Measurements from ENCODE around the gene CHN2.

Gene CHN2

DNA sequence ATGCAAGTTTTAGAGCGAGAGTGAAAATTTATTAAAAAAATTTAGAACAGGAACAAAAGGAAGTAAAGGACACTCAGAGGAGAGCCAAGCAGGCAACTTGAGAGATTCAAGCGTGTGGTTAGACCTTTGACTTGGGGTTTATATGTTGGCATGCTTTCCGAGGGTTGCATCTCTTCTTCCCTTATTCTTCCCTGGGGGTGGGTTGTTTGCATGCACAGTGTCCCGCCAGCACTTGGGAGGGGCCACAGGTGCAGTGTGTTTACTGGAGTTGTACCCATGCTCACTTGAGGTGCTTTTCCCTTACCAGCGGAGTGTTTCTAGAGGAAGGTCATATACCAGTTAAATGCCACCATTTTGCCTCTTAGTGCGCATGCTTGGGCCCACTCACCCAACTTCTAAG is 96.3 kb downstream of the CHN2 start:
- no peaks in the 10 kb centered on the region for H3K79me2 ChIP-seq (ENCODE audit: insufficient read depth, low read depth)
- no peak overlapping the region for H2AFZ ChIP-seq (ENCODE audit: low read depth)
- H3K4me3 ChIP-seq (IDR thresholded peaks at IDR 0.05; ENCODE audit: insufficient read depth, low read depth, low read length): no peak overlapping the region
- H3K36me3 ChIP-seq (ENCODE audit: insufficient read depth): no peaks in the 10 kb centered on the region
- H3K27me3 ChIP-seq (ENCODE audit: insufficient read depth, low read depth): no peaks in the 10 kb centered on the region
- no peaks in the 10 kb centered on the region for H4K20me1 ChIP-seq (ENCODE audit: insufficient read depth)
- no peak overlapping the region for H3K27ac ChIP-seq
- no peak overlapping the region for H3K9ac ChIP-seq
- H3K4me1 ChIP-seq (ENCODE audit: low read depth, poor library complexity, severe bottlenecking): peaks cover 18% of the 10 kb centered on the region
- TF ChIP-seq, protein P1, sequence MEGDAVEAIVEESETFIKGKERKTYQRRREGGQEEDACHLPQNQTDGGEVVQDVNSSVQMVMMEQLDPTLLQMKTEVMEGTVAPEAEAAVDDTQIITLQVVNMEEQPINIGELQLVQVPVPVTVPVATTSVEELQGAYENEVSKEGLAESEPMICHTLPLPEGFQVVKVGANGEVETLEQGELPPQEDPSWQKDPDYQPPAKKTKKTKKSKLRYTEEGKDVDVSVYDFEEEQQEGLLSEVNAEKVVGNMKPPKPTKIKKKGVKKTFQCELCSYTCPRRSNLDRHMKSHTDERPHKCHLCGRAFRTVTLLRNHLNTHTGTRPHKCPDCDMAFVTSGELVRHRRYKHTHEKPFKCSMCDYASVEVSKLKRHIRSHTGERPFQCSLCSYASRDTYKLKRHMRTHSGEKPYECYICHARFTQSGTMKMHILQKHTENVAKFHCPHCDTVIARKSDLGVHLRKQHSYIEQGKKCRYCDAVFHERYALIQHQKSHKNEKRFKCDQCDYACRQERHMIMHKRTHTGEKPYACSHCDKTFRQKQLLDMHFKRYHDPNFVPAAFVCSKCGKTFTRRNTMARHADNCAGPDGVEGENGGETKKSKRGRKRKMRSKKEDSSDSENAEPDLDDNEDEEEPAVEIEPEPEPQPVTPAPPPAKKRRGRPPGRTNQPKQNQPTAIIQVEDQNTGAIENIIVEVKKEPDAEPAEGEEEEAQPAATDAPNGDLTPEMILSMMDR (conservative IDR thresholded peaks at IDR 0.05; ENCODE audit: low read depth, low read length): no peak
- H3K4me2 ChIP-seq: no peak overlapping the region

DNA sequence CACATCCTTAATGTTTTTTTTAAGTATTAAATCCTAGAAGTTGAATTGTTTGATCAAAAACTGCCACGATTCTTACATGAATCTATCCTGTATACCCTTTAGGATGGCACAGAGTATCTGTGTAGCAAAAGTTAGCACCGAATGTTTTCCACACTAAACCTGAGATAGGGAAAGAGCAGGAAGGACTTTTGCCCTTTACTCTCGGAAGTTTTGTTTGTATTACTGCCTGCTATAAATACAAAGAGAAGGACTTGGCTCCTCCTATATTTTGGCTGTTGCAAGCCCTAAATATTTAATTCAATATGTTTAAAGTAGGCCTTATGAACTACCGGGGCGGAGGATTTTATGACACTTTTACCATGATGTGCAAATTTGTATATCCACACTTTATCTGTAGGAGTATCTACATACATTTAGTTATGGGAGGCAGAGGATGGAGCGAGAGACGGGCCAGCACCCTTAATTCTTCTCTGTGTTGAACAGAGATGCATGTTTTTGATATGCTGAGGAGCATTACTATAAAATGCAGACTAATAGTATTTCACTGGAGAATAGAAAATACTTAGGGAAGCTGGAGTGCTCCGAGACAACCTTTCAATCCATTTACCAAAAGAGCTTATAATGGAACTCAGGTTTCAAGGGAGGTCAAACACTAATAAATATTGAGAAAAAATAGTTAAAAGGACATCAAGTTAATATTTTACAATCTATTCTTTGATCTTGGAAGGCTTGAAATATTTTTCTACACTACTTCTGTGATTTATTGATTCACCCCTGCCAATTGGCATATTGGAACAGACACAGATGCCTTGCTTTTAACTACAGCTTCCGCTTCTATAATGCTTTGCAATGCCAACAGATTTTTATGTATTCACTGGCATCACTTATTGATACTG is 97.4 kb downstream of the CHN2 start:
- Histone ChIP-seq H3K9ac (no peak overlapping the region), H3K36me3 (ENCODE audit: insufficient read depth) (no peaks in the 10 kb centered on the region), H4K20me1 (ENCODE audit: insufficient read depth) (no peaks in the 10 kb centered on the region), H3K4me1 (ENCODE audit: low read depth, poor library complexity, severe bottlenecking) (peaks cover 8% of the 10 kb centered on the region), H3K4me3 (IDR thresholded peaks at IDR 0.05; ENCODE audit: insufficient read depth, low read depth, low read length) (no peak overlapping the region), H3K27me3 (ENCODE audit: insufficient read depth, low read depth) (no peaks in the 10 kb centered on the region), H3K27ac (no peak overlapping the region), H2AFZ (ENCODE audit: low read depth) (no peak overlapping the region), H3K79me2 (ENCODE audit: insufficient read depth, low read depth) (no peaks in the 10 kb centered on the region), H3K4me2 (no peak overlapping the region)
- TF ChIP-seq, protein P1 (conservative IDR thresholded peaks at IDR 0.05; ENCODE audit: low read depth, low read length): no peak

DNA sequence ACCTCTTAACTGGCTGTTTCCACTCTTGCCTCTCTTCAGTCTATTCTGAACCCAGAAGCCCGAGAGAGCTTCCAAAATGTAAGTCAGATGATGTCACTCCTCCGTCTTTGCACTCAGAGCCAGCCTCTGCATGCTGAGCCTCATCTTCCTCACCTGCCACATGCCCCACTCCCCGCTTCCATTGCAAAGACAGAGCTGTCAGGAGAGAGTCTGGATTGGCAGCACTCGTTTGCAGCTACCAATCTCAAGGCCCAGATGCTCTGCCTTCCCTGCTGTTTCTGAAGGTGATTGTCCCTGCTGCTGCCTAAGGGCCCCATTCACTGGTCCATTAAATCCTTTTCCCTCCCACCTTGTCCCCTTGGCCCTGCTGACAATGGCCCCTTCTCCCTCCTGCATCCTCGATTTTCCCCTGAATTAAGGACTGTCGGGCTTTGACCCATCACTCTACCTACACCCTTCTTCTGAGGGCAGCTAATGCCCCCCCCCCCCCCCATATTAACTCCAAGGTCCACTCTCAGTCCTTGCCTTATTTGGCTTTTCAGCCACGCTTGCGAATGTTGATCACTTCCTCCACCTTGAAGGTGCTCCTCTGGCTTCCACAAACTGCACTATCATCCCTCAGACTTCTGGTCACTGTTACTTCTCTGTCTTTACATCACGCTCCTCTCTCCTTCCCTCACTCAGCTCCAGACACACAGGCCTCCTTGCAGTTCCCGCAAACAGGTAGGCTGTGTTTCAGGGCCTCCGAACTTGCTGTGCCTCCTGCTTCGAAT is 98.5 kb downstream of the CHN2 start:
- Histone ChIP-seq H3K36me3 (ENCODE audit: insufficient read depth) (no peaks in the 10 kb centered on the region), H3K4me1 (ENCODE audit: low read depth, poor library complexity, severe bottlenecking) (peaks cover 4% of the 10 kb centered on the region), H3K27ac (no peak overlapping the region)

DNA sequence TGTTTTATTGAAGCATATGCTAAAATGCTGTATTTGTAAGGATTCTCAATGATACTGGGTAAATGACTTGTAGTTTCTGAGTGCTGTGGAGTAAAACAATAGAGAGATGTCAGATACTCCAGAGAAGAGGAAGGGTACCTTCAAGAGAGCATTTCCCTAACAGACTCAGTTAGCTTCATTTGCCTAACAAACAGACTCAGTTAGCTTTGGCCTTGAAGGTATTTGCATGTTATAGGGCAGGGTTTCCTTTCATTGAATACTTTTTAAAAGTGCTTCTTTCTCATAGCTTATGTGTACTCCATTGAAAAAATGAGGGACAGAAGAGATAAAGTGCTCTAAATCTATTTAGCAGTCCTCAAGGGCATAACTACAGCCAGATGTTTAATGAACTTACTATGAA is 101.8 kb downstream of the CHN2 start:
- no peaks in the 10 kb centered on the region for H4K20me1 ChIP-seq (ENCODE audit: insufficient read depth)
- TF ChIP-seq, protein P1 (conservative IDR thresholded peaks at IDR 0.05; ENCODE audit: low read depth, low read length): no peak
- no peaks in the 10 kb centered on the region for H3K4me1 ChIP-seq (ENCODE audit: low read depth, poor library complexity, severe bottlenecking)
- H3K27me3 ChIP-seq (ENCODE audit: insufficient read depth, low read depth): no peaks in the 10 kb centered on the region
- no peak overlapping the region for H3K4me3 ChIP-seq (IDR thresholded peaks at IDR 0.05; ENCODE audit: insufficient read depth, low read depth, low read length)
- H3K36me3 ChIP-seq (ENCODE audit: insufficient read depth): no peaks in the 10 kb centered on the region
- no peaks in the 10 kb centered on the region for H3K79me2 ChIP-seq (ENCODE audit: insufficient read depth, low read depth)
- H3K4me2 ChIP-seq: no peak overlapping the region
- no peak overlapping the region for H3K9ac ChIP-seq
- H2AFZ ChIP-seq (ENCODE audit: low read depth): no peak overlapping the region
- H3K27ac ChIP-seq: no peak overlapping the region

More for the DNA sequence above, 98.5 kb downstream of the CHN2 start:
- no peak overlapping the region for H3K9ac ChIP-seq
- H2AFZ ChIP-seq (ENCODE audit: low read depth): no peak overlapping the region
- no peaks in the 10 kb centered on the region for H3K79me2 ChIP-seq (ENCODE audit: insufficient read depth, low read depth)
- H3K4me3 ChIP-seq (IDR thresholded peaks at IDR 0.05; ENCODE audit: insufficient read depth, low read depth, low read length): no peak overlapping the region
- no peak overlapping the region for H3K4me2 ChIP-seq
- TF ChIP-seq, protein P1 (conservative IDR thresholded peaks at IDR 0.05; ENCODE audit: low read depth, low read length): no peak
- no peaks in the 10 kb centered on the region for H4K20me1 ChIP-seq (ENCODE audit: insufficient read depth)
- no peaks in the 10 kb centered on the region for H3K27me3 ChIP-seq (ENCODE audit: insufficient read depth, low read depth)

Measured in KMS-11 (cell line).